Activated CD4-positive, alpha-beta T cell treated with anti-CD3 and anti-CD28 coated beads, Interleukin-2, amount 50 U/mL, for 1 hour (primary cell): ENCODE measurements around the gene QKI.
A peak's percentile ranks its signal among the peaks of the same experiment; 100 is the strongest.
"Not testable (repeated sequence)": the region's sequence is repeated elsewhere in the genome, so short reads cannot be mapped to it uniquely, and the experiment has no call there.

Experiments
- DNase-seq: peaks from one replicate; pipeline ENCODE4 v3.0.0-alpha.2; 2020

QKI gene

GRCh38 chr6:163415620-163416556 is 1.4 kb downstream of the QKI start:
- DNase-seq, result peak; percentile 25

GRCh38 chr6:163416557-163417253 is 2.2 kb downstream of the QKI start:
- peak; percentile 28 for DNase-seq

GRCh38 chr6:163417595-163417994 is 3.1 kb downstream of the QKI start:
- DNase-seq, result no peak

- DNase-seq, result no peak
These were observed 4.0 kb downstream of the QKI start for GRCh38 chr6:163418311-163419029.

GRCh38 chr6:163419413-163420288 is 5.1 kb downstream of the QKI start:
- DNase-seq, result no peak

GRCh38 chr6:163420289-163420614 is 5.7 kb downstream of the QKI start:
- no peak for DNase-seq

- DNase-seq, result no peak
These were observed 8.0 kb downstream of the QKI start for GRCh38 chr6:163422550-163422949.

- no peak for DNase-seq
These were observed 9.2 kb downstream of the QKI start for GRCh38 chr6:163423696-163424095.

GRCh38 chr6:163427498-163428254 is 13.2 kb downstream of the QKI start:
- DNase-seq, result no peak

GRCh38 chr6:163428373-163428772 is 13.9 kb downstream of the QKI start:
- no peak for DNase-seq

GRCh38 chr6:163429858-163430448 is 15.4 kb downstream of the QKI start:
- no peak for DNase-seq

- DNase-seq, result no peak
These were observed 17.8 kb downstream of the QKI start for GRCh38 chr6:163432300-163432699.

- not testable (repeated sequence) for DNase-seq
These were observed 19.0 kb downstream of the QKI start for GRCh38 chr6:163433486-163433885.

- no peak for DNase-seq
These were observed 20.5 kb downstream of the QKI start for GRCh38 chr6:163435023-163435422.

GRCh38 chr6:163436843-163437242 is 22.3 kb downstream of the QKI start:
- DNase-seq, result no peak

GRCh38 chr6:163437466-163437865 is 22.9 kb downstream of the QKI start:
- DNase-seq, result no peak

- DNase-seq, result no peak
These were observed 23.9 kb downstream of the QKI start for GRCh38 chr6:163438298-163438939.

- DNase-seq, result peak; percentile 25
These were observed 24.4 kb downstream of the QKI start for GRCh38 chr6:163438940-163439335.

- DNase-seq, result not testable (repeated sequence)
These were observed 24.9 kb downstream of the QKI start for GRCh38 chr6:163439390-163439789.

- no peak for DNase-seq
These were observed 25.5 kb downstream of the QKI start for GRCh38 chr6:163439997-163440396.

GRCh38 chr6:163442336-163442735 is 27.8 kb downstream of the QKI start:
- DNase-seq, result no peak
